Caco-2 (cell line): ENCODE data around the gene KCNQ5. TPM values are rescaled to one million over a fixed set of nuclear protein-coding genes. Genes with fewer than 3 reads are reported as not detected.

Experiments used
- BruUV-seq: library from RNA; stranded (reverse); fragments of 400-500 nt; replicated peaks from 2 replicates; lab custom pipeline; 2021; lab: Mats Ljungman, UMichigan
- CTCF ChIA-PET: fragments of 300-600 bp; sonication (Branson Sonifier 250); formaldehyde crosslinking; loops from one replicate; lab custom pipeline; 2022; ENCODE audit warnings: antibody characterized with exemption; lab: Charles Lee
- POLR2A ChIA-PET: fragments of 300-600 bp; sonication (Branson Sonifier 250); formaldehyde crosslinking; loops from one replicate; lab custom pipeline; 2022; ENCODE audit warnings: antibody characterized with exemption; lab: Charles Lee
- DNase-seq, 2 experiments: peaks; one replicate each; pipeline versions ENCODE4 v3.0.0 to v3.0.0-alpha.2; 2020 to 2022
- H3K27me3 ChIP-seq: replicated peaks from 2 replicates; pipeline ENCODE4 v1.6.0; 2011; ENCODE audit warnings: low read length; ENCODE audit not compliant: control insufficient read depth, insufficient read depth
- H3K36me3 ChIP-seq: 2 replicates; pipeline ENCODE4 v1.5.1; 2011; ENCODE audit warnings: low read length; ENCODE audit not compliant: control insufficient read depth, insufficient read depth
- H3K4me1 ChIP-seq: fragments of 250-450 bp; sonication (Bioruptor Pico); 2 replicates; pipeline ENCODE4 v1.5.1; 2020; ENCODE audit warnings: mild to moderate bottlenecking
- H3K4me3 ChIP-seq: 2 replicates; pipeline ENCODE4 v1.5.1; 2011; ENCODE audit warnings: low read depth, mild to moderate bottlenecking, control low read depth, low read length
- H3K9me3 ChIP-seq: fragments of 250-450 bp; sonication (Bioruptor Pico); 2 replicates; pipeline ENCODE4 v1.5.1; 2020; ENCODE audit warnings: mild to moderate bottlenecking, moderate library complexity
- H3K27ac Mint-ChIP-seq: one replicate; pipeline ENCODE4 v1.8.0; 2022; ENCODE audit warnings: mixed read lengths; ENCODE audit not compliant: unreplicated experiment
- H3K27me3 Mint-ChIP-seq: one replicate; pipeline ENCODE4 v1.8.0; 2022; ENCODE audit warnings: mixed read lengths; ENCODE audit not compliant: insufficient read depth, unreplicated experiment
- H3K36me3 Mint-ChIP-seq: one replicate; pipeline ENCODE4 v1.8.0; 2022; ENCODE audit warnings: mild to moderate bottlenecking, mixed read lengths; ENCODE audit not compliant: insufficient read depth, unreplicated experiment
- H3K4me1 Mint-ChIP-seq: one replicate; pipeline ENCODE4 v1.8.0; 2022; ENCODE audit warnings: low read depth, mixed read lengths; ENCODE audit not compliant: unreplicated experiment
- H3K4me3 Mint-ChIP-seq: one replicate; pipeline ENCODE4 v1.8.0; 2022; ENCODE audit warnings: mild to moderate bottlenecking, moderate library complexity, mixed read lengths; ENCODE audit not compliant: unreplicated experiment
- H3K9me3 Mint-ChIP-seq: one replicate; pipeline ENCODE4 v1.8.0; 2022; ENCODE audit warnings: mixed read lengths; ENCODE audit not compliant: unreplicated experiment
- CTCF ChIP-seq, 2 experiments: fragments of 200-600 bp in 1 of 2; IDR thresholded peaks; 1 replicate in 1 of 2; 2 replicates in 1 of 2; pipeline versions ENCODE4 v1.5.1 to v1.8.0; 2011 to 2022; ENCODE audit warnings: antibody characterized with exemption in 1 of 2, control low read depth in 1 of 2, inconsistent platforms in 1 of 2, low read depth in 1 of 2, low read length in 1 of 2, mild to moderate bottlenecking in 1 of 2, moderate library complexity in 1 of 2; ENCODE audit not compliant: insufficient read depth in 1 of 2, severe bottlenecking in 1 of 2, unreplicated experiment in 1 of 2
- intact Hi-C: fragments of 100-400 bp; cut with micrococcal nuclease; formaldehyde crosslinking; loops from one replicate; pipeline ENCODE4 v1.10.0; 2022; ENCODE audit not compliant: unreplicated experiment
- total RNA-seq: library from RNA; stranded (reverse); gene quantifications from 2 replicates; pipeline ENCODE4 v1.2.3, GENCODE V29; 2022

KCNQ5 gene
- total RNA-seq, 1 experiment from 2014 or later, result 0.20 TPM

- H3K36me3 ChIP-seq, result no peaks in the 10 kb centered on the region
- no peak for DNase-seq
- intact Hi-C loops, result no loop called here
- CTCF ChIA-PET, result no interaction called here
- Mint-ChIP-seq H3K4me3 (no peak overlapping the region), H3K27ac (no peak overlapping the region), H3K9me3 (no peaks in the 10 kb centered on the region), H3K4me1 (peaks cover 7% of the 10 kb centered on the region), H3K27me3 (peaks cover 8% of the 10 kb centered on the region), H3K36me3 (no peaks in the 10 kb centered on the region)
- peak; percentile 25 to 51 for TF ChIP-seq CTCF (IDR thresholded peaks at IDR 0.05; ENCODE audit: insufficient read depth in 1 of 2, low read depth in 1 of 2, low read length in 1 of 2, severe bottlenecking in 1 of 2, unreplicated experiment in 1 of 2)
- H3K4me3 ChIP-seq, result no peak overlapping the region
- H3K27me3 ChIP-seq, result no peaks in the 10 kb centered on the region; the same call in 1 of the 2 replicates
- no TSS peak for BruUV-seq
- H3K9me3 ChIP-seq, result no peaks in the 10 kb centered on the region
- POLR2A ChIA-PET, result no interaction called here
- H3K4me1 ChIP-seq, result no peaks in the 10 kb centered on the region
Measured at GRCh38 chr6:72624557-72625160, 2.8 kb downstream of the KCNQ5 start.

GRCh38 chr6:72626126-72626525, 4.3 kb downstream of the KCNQ5 start:
- no peaks in the 10 kb centered on the region for H3K4me1 ChIP-seq
- no peaks in the 10 kb centered on the region for H3K36me3 ChIP-seq
- no peaks in the 10 kb centered on the region for H3K9me3 Mint-ChIP-seq
- H3K27me3 ChIP-seq, result no peaks in the 10 kb centered on the region; the same call in 1 of the 2 replicates
- POLR2A ChIA-PET, result no interaction called here
- DNase-seq, result no peak
- H3K4me3 ChIP-seq, result no peak overlapping the region
- peaks cover 4% of the 10 kb centered on the region for H3K27me3 Mint-ChIP-seq
- intact Hi-C loops, result no loop called here
- no peaks in the 10 kb centered on the region for H3K36me3 Mint-ChIP-seq
- H3K27ac Mint-ChIP-seq, result no peak overlapping the region
- no peak overlapping the region for H3K4me3 Mint-ChIP-seq
- no peaks in the 10 kb centered on the region for H3K9me3 ChIP-seq
- no TSS peak for BruUV-seq
- TF ChIP-seq CTCF (IDR thresholded peaks at IDR 0.05; ENCODE audit: insufficient read depth in 1 of 2, low read depth in 1 of 2, low read length in 1 of 2, severe bottlenecking in 1 of 2, unreplicated experiment in 1 of 2), result no peak
- CTCF ChIA-PET, result no interaction called here
- H3K4me1 Mint-ChIP-seq, result no peaks in the 10 kb centered on the region

- TF ChIP-seq CTCF (IDR thresholded peaks at IDR 0.05; ENCODE audit: insufficient read depth in 1 of 2, low read depth in 1 of 2, low read length in 1 of 2, severe bottlenecking in 1 of 2, unreplicated experiment in 1 of 2), result no peak
- ChIA-PET CTCF (no interaction called here), POLR2A (no interaction called here)
- H3K27me3 ChIP-seq, result no peaks in the 10 kb centered on the region; the same call in 1 of the 2 replicates
- H3K36me3 ChIP-seq, result no peaks in the 10 kb centered on the region
- H3K9me3 ChIP-seq, result no peaks in the 10 kb centered on the region
- peaks cover 7% of the 10 kb centered on the region for H3K27me3 Mint-ChIP-seq
- H3K4me3 ChIP-seq, result no peak overlapping the region
- H3K4me1 Mint-ChIP-seq, result no peaks in the 10 kb centered on the region
- H3K4me1 ChIP-seq, result no peaks in the 10 kb centered on the region
- no peaks in the 10 kb centered on the region for H3K36me3 Mint-ChIP-seq
- no TSS peak for BruUV-seq
- no peak for DNase-seq
- no peaks in the 10 kb centered on the region for H3K9me3 Mint-ChIP-seq
- intact Hi-C loops, result no loop called here
- no peak overlapping the region for H3K27ac Mint-ChIP-seq
- H3K4me3 Mint-ChIP-seq, result no peak overlapping the region
Measured at GRCh38 chr6:72627539-72627938, 5.7 kb downstream of the KCNQ5 start.
